ENCODE measurements around the gene ARHGAP33. TPM values are rescaled to one million over a fixed set of nuclear protein-coding genes. Genes with fewer than 3 reads are reported as not detected.
A peak's percentile ranks its signal among the peaks of the same experiment; 100 is the strongest.
"Not testable (repeated sequence)": the region's sequence is repeated elsewhere in the genome, so short reads cannot be mapped to it uniquely, and the experiment has no call there.

The ARHGAP33 gene
- polyA plus RNA-seq, 3 donors: 11.0 to 16.1 (median 12.5) TPM

DNA sequence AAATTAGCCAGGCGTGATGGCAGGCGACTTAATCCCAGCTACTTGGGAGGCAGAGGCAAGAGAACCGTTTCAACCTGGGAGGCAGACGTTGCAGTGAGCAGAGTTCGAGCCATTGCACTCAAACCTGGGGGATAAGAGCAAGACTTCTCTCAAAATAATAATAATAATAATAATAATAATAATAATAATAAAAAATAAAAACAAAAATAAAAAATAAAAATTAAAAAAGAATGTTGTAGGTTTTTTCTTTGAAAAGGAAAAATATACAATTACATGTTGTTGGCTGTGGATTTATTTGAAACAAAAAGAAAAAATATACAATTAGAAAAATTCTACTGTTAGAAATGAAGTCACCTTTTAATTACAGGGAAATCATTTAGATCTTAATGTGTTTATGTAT, 48.8 kb downstream of the ARHGAP33 start:
- DNase-seq (ENCODE audit: low read depth in 3 of 3, low spot score in 2 of 3): no peak

GRCh38 chr19:35828692-35829301, 53.4 kb downstream of the ARHGAP33 start:
- DNase-seq (ENCODE audit: low read depth in 3 of 3, low spot score in 2 of 3): peak; percentile 72 to 85 (median 78)

DNA sequence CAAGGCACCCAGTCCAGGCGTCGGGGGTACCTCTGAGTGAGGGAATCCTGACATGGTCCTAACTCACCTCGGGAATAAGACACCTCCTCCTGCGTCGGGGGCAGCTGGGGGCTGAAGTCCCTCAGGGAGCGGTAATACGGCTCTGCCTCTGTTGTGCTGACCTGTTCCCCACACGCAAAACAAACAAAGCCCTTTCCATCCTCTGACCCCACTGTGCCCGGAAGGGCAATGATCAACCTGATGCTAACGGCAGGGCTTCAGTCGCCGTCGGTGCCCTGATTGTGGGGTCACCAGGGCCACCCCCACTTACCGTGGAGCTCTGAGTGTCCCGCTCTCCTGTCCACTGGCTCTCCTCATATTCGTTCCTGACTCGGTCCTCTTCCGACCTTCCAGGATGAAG, 55.6 kb downstream of the ARHGAP33 start:
- DNase-seq (ENCODE audit: low read depth in 3 of 3, low spot score in 2 of 3): no peak

GRCh38 chr19:35832054-35832453, 56.7 kb downstream of the ARHGAP33 start:
- no peak for DNase-seq (ENCODE audit: low read depth in 3 of 3, low spot score in 2 of 3)

DNA sequence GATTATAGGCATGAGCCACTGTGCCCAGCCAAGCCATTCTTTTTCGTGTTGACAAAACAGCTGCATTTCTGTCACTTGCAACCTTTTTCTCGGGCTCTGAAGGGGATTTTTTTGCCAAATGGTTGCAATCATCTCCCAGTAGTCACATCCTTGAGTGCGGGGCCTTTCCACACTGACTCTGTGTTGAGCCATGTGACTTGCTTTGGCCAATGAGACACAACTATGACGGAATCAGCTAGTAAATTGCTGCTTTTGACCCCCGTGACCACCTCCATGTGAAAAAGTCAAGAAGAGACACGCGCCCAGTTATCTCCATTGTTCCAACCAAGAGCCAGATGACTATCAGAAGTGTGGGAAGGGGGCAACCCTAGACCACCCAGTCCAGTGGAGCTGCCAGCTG, 58.6 kb downstream of the ARHGAP33 start:
- DNase-seq (ENCODE audit: low read depth in 3 of 3, low spot score in 2 of 3): no peak

GRCh38 chr19:35836096-35836495, 60.7 kb downstream of the ARHGAP33 start:
- DNase-seq (ENCODE audit: low read depth in 3 of 3, low spot score in 2 of 3): not testable (repeated sequence)

Other genes with a start within 250 kb of the ARHGAP33 start
- gene SBSN, start 247.3 kb upstream of the ARHGAP33 start, polyA plus RNA-seq (ENCODE audit: insufficient read length in 3 of 3): not detected
- not detected for gene GAPDHS, start 242.1 kb upstream of the ARHGAP33 start, polyA plus RNA-seq (ENCODE audit: insufficient read length in 3 of 3)
- 10 to 100 TPM; 84.1 to 99.1 (median 92.9) TPM for gene TMEM147, start 229.9 kb upstream of the ARHGAP33 start, polyA plus RNA-seq (ENCODE audit: insufficient read length in 3 of 3)
- gene ATP4A, start 211.9 kb upstream of the ARHGAP33 start, polyA plus RNA-seq (ENCODE audit: insufficient read length in 3 of 3): under 1 TPM in 1 of 3 donors, not detected in 2; 0.06 TPM
- gene PMIS2, start 189.4 kb upstream of the ARHGAP33 start, polyA plus RNA-seq (ENCODE audit: insufficient read length in 3 of 3): not detected
- gene HAUS5, start 162.8 kb upstream of the ARHGAP33 start, polyA plus RNA-seq (ENCODE audit: insufficient read length in 3 of 3): 10 to 100 TPM; 19.9 to 21.4 (median 21.4) TPM
- 10 to 100 TPM; 54.6 to 65.5 (median 55.0) TPM for gene RBM42, start 146.5 kb upstream of the ARHGAP33 start, polyA plus RNA-seq (ENCODE audit: insufficient read length in 3 of 3)
- gene ETV2, start 133.8 kb upstream of the ARHGAP33 start, polyA plus RNA-seq (ENCODE audit: insufficient read length in 3 of 3): 1 to 10 TPM in 1 of 3 donors, under 1 TPM in 2; 0.74 to 1.3 (median 0.75) TPM
- 100 to 1,000 TPM; 394 to 408 (median 402) TPM for gene COX6B1, start 127.2 kb upstream of the ARHGAP33 start, polyA plus RNA-seq (ENCODE audit: insufficient read length in 3 of 3)
- 10 to 100 TPM in 2 of 3 donors, under 1 TPM in 1; 0.12 to 18.6 (median 13.4) TPM for gene UPK1A, start 109.0 kb upstream of the ARHGAP33 start, polyA plus RNA-seq (ENCODE audit: insufficient read length in 3 of 3)
- under 1 TPM in 2 of 3 donors, not detected in 1; 0.25 to 0.37 TPM for gene ZBTB32, start 71.0 kb upstream of the ARHGAP33 start, polyA plus RNA-seq (ENCODE audit: insufficient read length in 3 of 3)
- gene KMT2B, start 57.6 kb upstream of the ARHGAP33 start, polyA plus RNA-seq (ENCODE audit: insufficient read length in 3 of 3): 10 to 100 TPM; 24.8 to 26.6 (median 25.4) TPM
- gene IGFLR1, start 33.1 kb upstream of the ARHGAP33 start, polyA plus RNA-seq (ENCODE audit: insufficient read length in 3 of 3): 1 to 10 TPM; 1.8 to 2.7 (median 2.7) TPM
- 10 to 100 TPM; 15.2 to 20.9 (median 17.2) TPM for gene U2AF1L4, start 30.1 kb upstream of the ARHGAP33 start, polyA plus RNA-seq (ENCODE audit: insufficient read length in 3 of 3)
- 10 to 100 TPM; 55.6 to 62.0 (median 59.6) TPM for gene PSENEN, start 29.9 kb upstream of the ARHGAP33 start, polyA plus RNA-seq (ENCODE audit: insufficient read length in 3 of 3)
- 10 to 100 TPM; 11.3 to 11.7 (median 11.6) TPM for gene LIN37, start 27.0 kb upstream of the ARHGAP33 start, polyA plus RNA-seq (ENCODE audit: insufficient read length in 3 of 3)
- 10 to 100 TPM; 17.5 to 21.5 (median 18.7) TPM for gene HSPB6, start 18.5 kb upstream of the ARHGAP33 start, polyA plus RNA-seq (ENCODE audit: insufficient read length in 3 of 3)
- gene PROSER3, start 17.4 kb upstream of the ARHGAP33 start, polyA plus RNA-seq (ENCODE audit: insufficient read length in 3 of 3): 10 to 100 TPM; 12.9 to 14.7 (median 14.5) TPM
- 10 to 100 TPM; 21.0 to 30.4 (median 24.1) TPM for gene PRODH2, start 37.3 kb downstream of the ARHGAP33 start, polyA plus RNA-seq (ENCODE audit: insufficient read length in 3 of 3)
- 100 to 1,000 TPM; 111 to 126 (median 124) TPM for gene NPHS1, start 76.9 kb downstream of the ARHGAP33 start, polyA plus RNA-seq (ENCODE audit: insufficient read length in 3 of 3)
- 10 to 100 TPM in 1 of 3 donors, 1 to 10 TPM in 2; 8.8 to 10.4 (median 9.3) TPM for gene KIRREL2, start 81.3 kb downstream of the ARHGAP33 start, polyA plus RNA-seq (ENCODE audit: insufficient read length in 3 of 3)
- gene APLP1, start 93.0 kb downstream of the ARHGAP33 start, polyA plus RNA-seq (ENCODE audit: insufficient read length in 3 of 3): 10 to 100 TPM; 17.7 to 25.0 (median 23.4) TPM
- 1 to 10 TPM; 2.0 to 2.6 (median 2.2) TPM for gene NFKBID, start 125.0 kb downstream of the ARHGAP33 start, polyA plus RNA-seq (ENCODE audit: insufficient read length in 3 of 3)
- 1 to 10 TPM; 2.7 to 3.2 (median 2.8) TPM for gene HCST, start 127.0 kb downstream of the ARHGAP33 start, polyA plus RNA-seq (ENCODE audit: insufficient read length in 3 of 3)
- gene TYROBP, start 132.7 kb downstream of the ARHGAP33 start, polyA plus RNA-seq (ENCODE audit: insufficient read length in 3 of 3): 10 to 100 TPM in 2 of 3 donors, 1 to 10 TPM in 1; 6.3 to 10.5 (median 10.3) TPM
- gene LRFN3, start 160.8 kb downstream of the ARHGAP33 start, polyA plus RNA-seq (ENCODE audit: insufficient read length in 3 of 3): 1 to 10 TPM; 7.1 to 8.3 (median 7.4) TPM
- gene SDHAF1, start 219.6 kb downstream of the ARHGAP33 start, polyA plus RNA-seq (ENCODE audit: insufficient read length in 3 of 3): 10 to 100 TPM; 11.2 to 12.0 (median 11.7) TPM
- 10 to 100 TPM in 1 of 3 donors, 1 to 10 TPM in 2; 9.8 to 10.1 (median 9.9) TPM for gene SYNE4, start 233.2 kb downstream of the ARHGAP33 start, polyA plus RNA-seq (ENCODE audit: insufficient read length in 3 of 3)
- gene ALKBH6, start 238.6 kb downstream of the ARHGAP33 start, polyA plus RNA-seq (ENCODE audit: insufficient read length in 3 of 3): 10 to 100 TPM; 13.7 to 15.9 (median 15.5) TPM

All from right renal cortex interstitium (tissue), 3 donors.